ENCODE data around the gene EPDR1. TPM values are rescaled to one million over a fixed set of nuclear protein-coding genes. Genes with fewer than 3 reads are reported as not detected.
A peak's percentile ranks its signal among the peaks of the same experiment; 100 is the strongest.

EPDR1 gene
- total RNA-seq: 11.4 TPM

- peak; percentile 21 for DNase-seq
Measured at GRCh38 chr7:37920305-37920848, at the start of gene EPDR1. Gene EPDR1 (plus strand): TSS chr7:37920640. CDS start chr7:37920940, 300 bp downstream.

- DNase-seq: no peak
Measured at GRCh38 chr7:37882086-37882485, 38.4 kb upstream of the EPDR1 start.

- no peak for DNase-seq
Measured at GRCh38 chr7:37893359-37893758, 27.1 kb upstream of the EPDR1 start.

GRCh38 chr7:37894671-37895070, 25.8 kb upstream of the EPDR1 start:
- DNase-seq: no peak

- DNase-seq: no peak
Measured at GRCh38 chr7:37899712-37900247, 20.7 kb upstream of the EPDR1 start.

GRCh38 chr7:37901236-37901827, 19.1 kb upstream of the EPDR1 start:
- DNase-seq: peak; percentile 9

GRCh38 chr7:37901890-37902524, 18.4 kb upstream of the EPDR1 start:
- peak; percentile 3 for DNase-seq

GRCh38 chr7:37908221-37908788, 12.1 kb upstream of the EPDR1 start:
- DNase-seq: no peak

GRCh38 chr7:37912756-37913155, 7.7 kb upstream of the EPDR1 start:
- DNase-seq: no peak

- DNase-seq: peak; percentile 20
Measured at GRCh38 chr7:37915438-37915837, 5.0 kb upstream of the EPDR1 start.

GRCh38 chr7:37916017-37916672, 4.3 kb upstream of the EPDR1 start:
- DNase-seq: no peak

- DNase-seq: peak; percentile 79
Measured at GRCh38 chr7:37916673-37917660, 3.5 kb upstream of the EPDR1 start, which contains the start of gene SFRP4. Gene SFRP4 (minus strand): TSS chr7:37916817. CDS start chr7:37916537, 280 bp downstream.

GRCh38 chr7:37918526-37918925, 1.9 kb upstream of the EPDR1 start:
- no peak for DNase-seq

GRCh38 chr7:37920849-37921805, 687 bp downstream of the EPDR1 start:
- peak; percentile 15 for DNase-seq

GRCh38 chr7:37921876-37922275, 1.4 kb downstream of the EPDR1 start:
- DNase-seq: no peak

GRCh38 chr7:37923996-37924395, 3.6 kb downstream of the EPDR1 start:
- no peak for DNase-seq

- DNase-seq: peak; percentile 73
Measured at GRCh38 chr7:37924491-37925041, 4.1 kb downstream of the EPDR1 start.

GRCh38 chr7:37925620-37926019, 5.2 kb downstream of the EPDR1 start:
- no peak for DNase-seq

- no peak for DNase-seq
Measured at GRCh38 chr7:37927773-37928444, 7.5 kb downstream of the EPDR1 start.

Measured in skin of body (tissue), 2 donors.